ENCODE results near the gene CERS3.

- TF ChIP-seq EZH2 (IDR thresholded peaks at IDR 0.05; ENCODE audit: borderline replicate concordance, low read depth, low read length, poor library complexity, severe bottlenecking) (no peak), CTCF (conservative IDR thresholded peaks at IDR 0.05; ENCODE audit: low read depth, low read length) (no peak)
These were observed 16.2 kb upstream of the CERS3 start for GRCh38 chr15:100544946-100545345.

Measured in A673 (cell line).